Measurements from ENCODE around the gene RNU6-9. TPM values are rescaled to one million over a fixed set of nuclear protein-coding genes. Genes with fewer than 3 reads are reported as not detected.

Gene RNU6-9
- total RNA-seq, 1 experiment from 2014 or later, result not detected

DNA sequence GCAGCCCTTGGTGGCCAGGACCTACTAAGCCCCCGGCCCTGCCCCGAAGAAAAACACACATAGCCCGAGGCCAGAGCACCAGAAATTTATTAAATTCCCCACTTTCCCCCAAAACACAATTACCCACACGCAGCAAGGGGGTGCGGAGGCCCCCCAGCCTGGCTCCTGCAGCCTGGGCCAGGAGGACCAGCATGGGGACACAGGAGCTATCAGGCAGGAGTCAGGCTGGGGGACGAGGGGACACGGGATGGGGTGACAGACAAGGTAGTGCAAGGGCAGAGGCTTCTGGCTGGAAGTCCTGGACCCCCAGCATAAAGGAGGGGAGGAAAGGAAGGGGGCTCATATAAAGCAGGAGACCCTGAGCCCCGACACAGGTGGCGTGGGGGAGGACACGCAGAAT is 3.1 kb downstream of the RNU6-9 start (continued):
- TF ChIP-seq ZBTB21 (CRISPR knock-in tag; IDR thresholded peaks at IDR 0.05; ENCODE audit: borderline replicate concordance) (no peak), ZNF671 (CRISPR knock-in tag; IDR thresholded peaks at IDR 0.05) (no peak), ZNF416 (CRISPR knock-in tag; IDR thresholded peaks at IDR 0.05) (no peak), ZNF423 (CRISPR knock-in tag; IDR thresholded peaks at IDR 0.05) (no peak)

DNA sequence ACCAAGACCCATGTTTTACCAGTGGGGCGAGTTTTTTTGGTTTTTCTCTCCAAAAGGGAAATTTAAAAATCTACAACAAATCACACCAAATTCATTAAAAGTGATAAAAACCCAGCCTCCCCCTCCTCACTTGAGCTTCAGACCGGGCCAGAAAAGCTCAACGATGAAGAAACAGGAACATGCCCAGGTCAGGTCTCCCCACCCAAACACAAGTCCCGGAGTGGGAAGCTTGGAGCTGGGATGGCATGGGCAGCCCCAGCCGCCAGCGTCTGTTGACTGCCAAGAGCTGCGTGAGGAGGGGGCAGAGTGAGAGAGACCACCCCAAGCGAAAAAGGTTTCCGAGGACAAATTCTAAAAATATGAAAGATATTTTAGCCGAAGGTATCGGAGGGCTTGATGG is 3.7 kb downstream of the RNU6-9 start:
- DNase-seq (ENCODE audit: low spot score) (no peak), ATAC-seq (no peak)
- Mint-ChIP-seq H3K27me3 (ENCODE audit: low read depth) (peaks cover 3% of the 10 kb centered on the region; the same call in 1 of the 2 replicates), H3K4me3 (no peak overlapping the region), H3K27ac (no peak overlapping the region), H3K4me1 (no peaks in the 10 kb centered on the region; the same call in 1 of the 2 replicates), H3K9me3 (no peaks in the 10 kb centered on the region), H3K36me3 (0 out of 2 replicates have a peak, but pooled peaks cover 3% of the 10 kb centered on the region)
- CTCF ChIA-PET, result interaction anchor here (1.2 to 1.4 kb wide), 2 partner anchors 19 to 25 kb away, joined by 3 to 7 read pairs; no protein-coding TSS in a partner anchor
- POLR2A ChIA-PET, result no interaction called here
- TF ChIP-seq, protein P1, sequence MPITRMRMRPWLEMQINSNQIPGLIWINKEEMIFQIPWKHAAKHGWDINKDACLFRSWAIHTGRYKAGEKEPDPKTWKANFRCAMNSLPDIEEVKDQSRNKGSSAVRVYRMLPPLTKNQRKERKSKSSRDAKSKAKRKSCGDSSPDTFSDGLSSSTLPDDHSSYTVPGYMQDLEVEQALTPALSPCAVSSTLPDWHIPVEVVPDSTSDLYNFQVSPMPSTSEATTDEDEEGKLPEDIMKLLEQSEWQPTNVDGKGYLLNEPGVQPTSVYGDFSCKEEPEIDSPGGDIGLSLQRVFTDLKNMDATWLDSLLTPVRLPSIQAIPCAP (CRISPR knock-in tag; IDR thresholded peaks at IDR 0.05), result no peak
- TF ChIP-seq, protein P2, sequence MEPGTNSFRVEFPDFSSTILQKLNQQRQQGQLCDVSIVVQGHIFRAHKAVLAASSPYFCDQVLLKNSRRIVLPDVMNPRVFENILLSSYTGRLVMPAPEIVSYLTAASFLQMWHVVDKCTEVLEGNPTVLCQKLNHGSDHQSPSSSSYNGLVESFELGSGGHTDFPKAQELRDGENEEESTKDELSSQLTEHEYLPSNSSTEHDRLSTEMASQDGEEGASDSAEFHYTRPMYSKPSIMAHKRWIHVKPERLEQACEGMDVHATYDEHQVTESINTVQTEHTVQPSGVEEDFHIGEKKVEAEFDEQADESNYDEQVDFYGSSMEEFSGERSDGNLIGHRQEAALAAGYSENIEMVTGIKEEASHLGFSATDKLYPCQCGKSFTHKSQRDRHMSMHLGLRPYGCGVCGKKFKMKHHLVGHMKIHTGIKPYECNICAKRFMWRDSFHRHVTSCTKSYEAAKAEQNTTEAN (CRISPR knock-in tag; IDR thresholded peaks at IDR 0.05), result no peak
- TF ChIP-seq ZNF219 (CRISPR knock-in tag; IDR thresholded peaks at IDR 0.05; ENCODE audit: borderline replicate concordance) (no peak), KAT7 (CRISPR knock-in tag; IDR thresholded peaks at IDR 0.05; ENCODE audit: borderline replicate concordance) (no peak), TEAD1 (CRISPR knock-in tag; IDR thresholded peaks at IDR 0.05) (no peak), ATF1 (CRISPR knock-in tag; IDR thresholded peaks at IDR 0.05) (no peak)
- TF ChIP-seq, protein P3, sequence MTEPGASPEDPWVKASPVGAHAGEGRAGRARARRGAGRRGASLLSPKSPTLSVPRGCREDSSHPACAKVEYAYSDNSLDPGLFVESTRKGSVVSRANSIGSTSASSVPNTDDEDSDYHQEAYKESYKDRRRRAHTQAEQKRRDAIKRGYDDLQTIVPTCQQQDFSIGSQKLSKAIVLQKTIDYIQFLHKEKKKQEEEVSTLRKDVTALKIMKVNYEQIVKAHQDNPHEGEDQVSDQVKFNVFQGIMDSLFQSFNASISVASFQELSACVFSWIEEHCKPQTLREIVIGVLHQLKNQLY (CRISPR knock-in tag; IDR thresholded peaks at IDR 0.05), result no peak
- TF ChIP-seq, protein P4, sequence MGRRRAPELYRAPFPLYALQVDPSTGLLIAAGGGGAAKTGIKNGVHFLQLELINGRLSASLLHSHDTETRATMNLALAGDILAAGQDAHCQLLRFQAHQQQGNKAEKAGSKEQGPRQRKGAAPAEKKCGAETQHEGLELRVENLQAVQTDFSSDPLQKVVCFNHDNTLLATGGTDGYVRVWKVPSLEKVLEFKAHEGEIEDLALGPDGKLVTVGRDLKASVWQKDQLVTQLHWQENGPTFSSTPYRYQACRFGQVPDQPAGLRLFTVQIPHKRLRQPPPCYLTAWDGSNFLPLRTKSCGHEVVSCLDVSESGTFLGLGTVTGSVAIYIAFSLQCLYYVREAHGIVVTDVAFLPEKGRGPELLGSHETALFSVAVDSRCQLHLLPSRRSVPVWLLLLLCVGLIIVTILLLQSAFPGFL (CRISPR knock-in tag; IDR thresholded peaks at IDR 0.05; ENCODE audit: borderline replicate concordance), result no peak
- TF ChIP-seq, protein P5, sequence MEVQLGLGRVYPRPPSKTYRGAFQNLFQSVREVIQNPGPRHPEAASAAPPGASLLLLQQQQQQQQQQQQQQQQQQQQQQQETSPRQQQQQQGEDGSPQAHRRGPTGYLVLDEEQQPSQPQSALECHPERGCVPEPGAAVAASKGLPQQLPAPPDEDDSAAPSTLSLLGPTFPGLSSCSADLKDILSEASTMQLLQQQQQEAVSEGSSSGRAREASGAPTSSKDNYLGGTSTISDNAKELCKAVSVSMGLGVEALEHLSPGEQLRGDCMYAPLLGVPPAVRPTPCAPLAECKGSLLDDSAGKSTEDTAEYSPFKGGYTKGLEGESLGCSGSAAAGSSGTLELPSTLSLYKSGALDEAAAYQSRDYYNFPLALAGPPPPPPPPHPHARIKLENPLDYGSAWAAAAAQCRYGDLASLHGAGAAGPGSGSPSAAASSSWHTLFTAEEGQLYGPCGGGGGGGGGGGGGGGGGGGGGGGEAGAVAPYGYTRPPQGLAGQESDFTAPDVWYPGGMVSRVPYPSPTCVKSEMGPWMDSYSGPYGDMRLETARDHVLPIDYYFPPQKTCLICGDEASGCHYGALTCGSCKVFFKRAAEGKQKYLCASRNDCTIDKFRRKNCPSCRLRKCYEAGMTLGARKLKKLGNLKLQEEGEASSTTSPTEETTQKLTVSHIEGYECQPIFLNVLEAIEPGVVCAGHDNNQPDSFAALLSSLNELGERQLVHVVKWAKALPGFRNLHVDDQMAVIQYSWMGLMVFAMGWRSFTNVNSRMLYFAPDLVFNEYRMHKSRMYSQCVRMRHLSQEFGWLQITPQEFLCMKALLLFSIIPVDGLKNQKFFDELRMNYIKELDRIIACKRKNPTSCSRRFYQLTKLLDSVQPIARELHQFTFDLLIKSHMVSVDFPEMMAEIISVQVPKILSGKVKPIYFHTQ (CRISPR knock-in tag; IDR thresholded peaks at IDR 0.05), result no peak

DNA sequence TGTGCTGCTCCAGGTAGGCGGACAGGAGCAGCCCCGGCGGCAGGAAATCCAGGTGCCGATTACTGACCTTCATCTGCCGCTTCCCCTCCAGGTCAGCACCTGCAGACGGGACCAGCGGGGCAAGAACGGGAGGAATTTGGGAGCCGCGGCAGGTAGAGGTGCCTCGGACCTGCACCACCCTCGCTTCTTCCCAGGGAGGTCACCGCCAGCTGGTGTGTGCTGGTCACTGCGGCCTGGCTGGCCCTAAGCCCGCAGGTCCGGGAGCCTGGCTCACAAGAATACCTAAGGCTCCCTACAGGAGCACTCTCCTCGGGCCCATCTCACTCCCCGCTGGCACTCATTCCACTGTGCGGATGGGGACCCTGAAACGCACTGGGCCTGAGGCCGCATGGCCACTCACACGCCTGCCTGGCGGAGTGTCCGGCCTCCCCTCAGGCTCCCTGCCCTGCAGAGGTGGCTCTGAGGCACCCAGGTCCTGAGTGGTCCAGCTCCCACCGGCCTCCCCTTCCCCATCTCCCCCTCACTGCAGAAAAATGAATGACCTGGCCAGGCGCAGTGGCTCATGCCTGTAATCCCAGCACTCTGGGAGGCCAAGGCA is 4.3 kb downstream of the RNU6-9 start:
- Mint-ChIP-seq H3K27ac (no peak overlapping the region), H3K4me1 (no peaks in the 10 kb centered on the region; the same call in 1 of the 2 replicates), H3K36me3 (0 out of 2 replicates have a peak, but pooled peaks cover 3% of the 10 kb centered on the region), H3K27me3 (ENCODE audit: low read depth) (peaks cover 3% of the 10 kb centered on the region; the same call in 1 of the 2 replicates), H3K9me3 (no peaks in the 10 kb centered on the region), H3K4me3 (no peak overlapping the region)
- DNase-seq (ENCODE audit: low spot score) (peak; percentile 66), ATAC-seq (peak; percentile 20)
- ChIA-PET CTCF (interaction anchor here (1.2 to 1.4 kb wide), 2 partner anchors 20 to 25 kb away, joined by 3 to 7 read pairs; no protein-coding TSS in a partner anchor), POLR2A (no interaction called here)
- TF ChIP-seq, protein P6, sequence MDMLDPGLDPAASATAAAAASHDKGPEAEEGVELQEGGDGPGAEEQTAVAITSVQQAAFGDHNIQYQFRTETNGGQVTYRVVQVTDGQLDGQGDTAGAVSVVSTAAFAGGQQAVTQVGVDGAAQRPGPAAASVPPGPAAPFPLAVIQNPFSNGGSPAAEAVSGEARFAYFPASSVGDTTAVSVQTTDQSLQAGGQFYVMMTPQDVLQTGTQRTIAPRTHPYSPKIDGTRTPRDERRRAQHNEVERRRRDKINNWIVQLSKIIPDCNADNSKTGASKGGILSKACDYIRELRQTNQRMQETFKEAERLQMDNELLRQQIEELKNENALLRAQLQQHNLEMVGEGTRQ (CRISPR knock-in tag; IDR thresholded peaks at IDR 0.05), result no peak
- TF ChIP-seq, protein P7, sequence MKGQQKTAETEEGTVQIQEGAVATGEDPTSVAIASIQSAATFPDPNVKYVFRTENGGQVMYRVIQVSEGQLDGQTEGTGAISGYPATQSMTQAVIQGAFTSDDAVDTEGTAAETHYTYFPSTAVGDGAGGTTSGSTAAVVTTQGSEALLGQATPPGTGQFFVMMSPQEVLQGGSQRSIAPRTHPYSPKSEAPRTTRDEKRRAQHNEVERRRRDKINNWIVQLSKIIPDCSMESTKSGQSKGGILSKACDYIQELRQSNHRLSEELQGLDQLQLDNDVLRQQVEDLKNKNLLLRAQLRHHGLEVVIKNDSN (CRISPR knock-in tag; IDR thresholded peaks at IDR 0.05), result no peak
- TF ChIP-seq, protein P8, sequence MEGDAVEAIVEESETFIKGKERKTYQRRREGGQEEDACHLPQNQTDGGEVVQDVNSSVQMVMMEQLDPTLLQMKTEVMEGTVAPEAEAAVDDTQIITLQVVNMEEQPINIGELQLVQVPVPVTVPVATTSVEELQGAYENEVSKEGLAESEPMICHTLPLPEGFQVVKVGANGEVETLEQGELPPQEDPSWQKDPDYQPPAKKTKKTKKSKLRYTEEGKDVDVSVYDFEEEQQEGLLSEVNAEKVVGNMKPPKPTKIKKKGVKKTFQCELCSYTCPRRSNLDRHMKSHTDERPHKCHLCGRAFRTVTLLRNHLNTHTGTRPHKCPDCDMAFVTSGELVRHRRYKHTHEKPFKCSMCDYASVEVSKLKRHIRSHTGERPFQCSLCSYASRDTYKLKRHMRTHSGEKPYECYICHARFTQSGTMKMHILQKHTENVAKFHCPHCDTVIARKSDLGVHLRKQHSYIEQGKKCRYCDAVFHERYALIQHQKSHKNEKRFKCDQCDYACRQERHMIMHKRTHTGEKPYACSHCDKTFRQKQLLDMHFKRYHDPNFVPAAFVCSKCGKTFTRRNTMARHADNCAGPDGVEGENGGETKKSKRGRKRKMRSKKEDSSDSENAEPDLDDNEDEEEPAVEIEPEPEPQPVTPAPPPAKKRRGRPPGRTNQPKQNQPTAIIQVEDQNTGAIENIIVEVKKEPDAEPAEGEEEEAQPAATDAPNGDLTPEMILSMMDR (IDR thresholded peaks at IDR 0.05), result peak; percentile 23; the same call in 1 of the 2 replicates
- TF ChIP-seq, protein P9, sequence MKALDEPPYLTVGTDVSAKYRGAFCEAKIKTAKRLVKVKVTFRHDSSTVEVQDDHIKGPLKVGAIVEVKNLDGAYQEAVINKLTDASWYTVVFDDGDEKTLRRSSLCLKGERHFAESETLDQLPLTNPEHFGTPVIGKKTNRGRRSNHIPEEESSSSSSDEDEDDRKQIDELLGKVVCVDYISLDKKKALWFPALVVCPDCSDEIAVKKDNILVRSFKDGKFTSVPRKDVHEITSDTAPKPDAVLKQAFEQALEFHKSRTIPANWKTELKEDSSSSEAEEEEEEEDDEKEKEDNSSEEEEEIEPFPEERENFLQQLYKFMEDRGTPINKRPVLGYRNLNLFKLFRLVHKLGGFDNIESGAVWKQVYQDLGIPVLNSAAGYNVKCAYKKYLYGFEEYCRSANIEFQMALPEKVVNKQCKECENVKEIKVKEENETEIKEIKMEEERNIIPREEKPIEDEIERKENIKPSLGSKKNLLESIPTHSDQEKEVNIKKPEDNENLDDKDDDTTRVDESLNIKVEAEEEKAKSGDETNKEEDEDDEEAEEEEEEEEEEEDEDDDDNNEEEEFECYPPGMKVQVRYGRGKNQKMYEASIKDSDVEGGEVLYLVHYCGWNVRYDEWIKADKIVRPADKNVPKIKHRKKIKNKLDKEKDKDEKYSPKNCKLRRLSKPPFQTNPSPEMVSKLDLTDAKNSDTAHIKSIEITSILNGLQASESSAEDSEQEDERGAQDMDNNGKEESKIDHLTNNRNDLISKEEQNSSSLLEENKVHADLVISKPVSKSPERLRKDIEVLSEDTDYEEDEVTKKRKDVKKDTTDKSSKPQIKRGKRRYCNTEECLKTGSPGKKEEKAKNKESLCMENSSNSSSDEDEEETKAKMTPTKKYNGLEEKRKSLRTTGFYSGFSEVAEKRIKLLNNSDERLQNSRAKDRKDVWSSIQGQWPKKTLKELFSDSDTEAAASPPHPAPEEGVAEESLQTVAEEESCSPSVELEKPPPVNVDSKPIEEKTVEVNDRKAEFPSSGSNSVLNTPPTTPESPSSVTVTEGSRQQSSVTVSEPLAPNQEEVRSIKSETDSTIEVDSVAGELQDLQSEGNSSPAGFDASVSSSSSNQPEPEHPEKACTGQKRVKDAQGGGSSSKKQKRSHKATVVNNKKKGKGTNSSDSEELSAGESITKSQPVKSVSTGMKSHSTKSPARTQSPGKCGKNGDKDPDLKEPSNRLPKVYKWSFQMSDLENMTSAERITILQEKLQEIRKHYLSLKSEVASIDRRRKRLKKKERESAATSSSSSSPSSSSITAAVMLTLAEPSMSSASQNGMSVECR (CRISPR knock-in tag; IDR thresholded peaks at IDR 0.05; ENCODE audit: borderline replicate concordance), result no peak

Data from WTC11 (cell line).